Type B pancreatic cell (in vitro differentiated cells): ENCODE results near the gene SLC15A5. TPM values are rescaled to one million over a fixed set of nuclear protein-coding genes. Genes with fewer than 3 reads are reported as not detected.

Experiments used
- DNase-seq: peaks from one replicate; pipeline ENCODE4 v3.0.0; 2021; ENCODE audit warnings: mixed read lengths; ENCODE audit not compliant: unreplicated experiment; ENCODE audit errors: extremely low spot score
- H3K27ac Mint-ChIP-seq: 2 replicates; pipeline ENCODE4 v1.8.0; 2021; ENCODE audit warnings: mild to moderate bottlenecking, mixed read lengths
- H3K27me3 Mint-ChIP-seq: 2 replicates; pipeline ENCODE4 v1.8.0; 2021; ENCODE audit warnings: mixed read lengths
- H3K36me3 Mint-ChIP-seq: 2 replicates; pipeline ENCODE4 v1.8.0; 2021; ENCODE audit warnings: mixed read lengths
- H3K4me1 Mint-ChIP-seq: one replicate; pipeline ENCODE4 v1.8.0; 2021; ENCODE audit warnings: mixed read lengths; ENCODE audit not compliant: unreplicated experiment
- H3K4me3 Mint-ChIP-seq: 2 replicates; pipeline ENCODE4 v1.8.0; 2021; ENCODE audit warnings: mild to moderate bottlenecking, mixed read lengths
- H3K9me3 Mint-ChIP-seq: 2 replicates; pipeline ENCODE4 v1.8.0; 2021; ENCODE audit warnings: mixed read lengths
- total RNA-seq: library from RNA; stranded (reverse); gene quantifications from 2 replicates; pipeline ENCODE4 v1.2.1, GENCODE V29; 2021; ENCODE audit warnings: low replicate concordance
- TF ChIP-seq, protein P1 (sequence below): fragments of 200-600 bp; sonication (generic); conservative IDR thresholded peaks from 2 replicates; pipeline ENCODE4 v1.5.0; 2021; ENCODE audit warnings: antibody characterized with exemption, mild to moderate bottlenecking

SLC15A5 gene
- total RNA-seq, 1 donor from 2014 or later, result not detected

DNA sequence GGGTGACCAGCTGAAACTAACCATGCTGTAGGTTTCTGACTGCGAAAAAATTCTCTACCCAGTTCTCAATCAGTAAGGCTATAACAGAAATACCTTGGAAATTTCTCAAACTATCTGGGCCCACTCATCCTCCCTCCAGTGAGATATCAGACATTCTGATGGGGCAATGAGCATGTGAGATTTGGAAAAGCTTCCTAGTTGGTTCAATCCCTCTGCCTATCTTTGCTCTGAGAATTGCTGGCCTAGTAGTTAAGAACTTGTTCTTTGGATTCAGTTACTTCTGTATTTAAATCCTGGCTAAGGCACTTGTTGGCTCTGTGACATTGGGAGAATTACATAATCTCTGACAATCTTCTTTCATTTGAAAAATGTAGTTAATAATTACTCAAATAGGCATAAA lies 119.4 kb downstream of the SLC15A5 start:
- no peaks in the 10 kb centered on the region for H3K9me3 Mint-ChIP-seq
- H3K36me3 Mint-ChIP-seq, result peaks cover 3% of the 10 kb centered on the region
- no peak for DNase-seq
- TF ChIP-seq, protein P1, sequence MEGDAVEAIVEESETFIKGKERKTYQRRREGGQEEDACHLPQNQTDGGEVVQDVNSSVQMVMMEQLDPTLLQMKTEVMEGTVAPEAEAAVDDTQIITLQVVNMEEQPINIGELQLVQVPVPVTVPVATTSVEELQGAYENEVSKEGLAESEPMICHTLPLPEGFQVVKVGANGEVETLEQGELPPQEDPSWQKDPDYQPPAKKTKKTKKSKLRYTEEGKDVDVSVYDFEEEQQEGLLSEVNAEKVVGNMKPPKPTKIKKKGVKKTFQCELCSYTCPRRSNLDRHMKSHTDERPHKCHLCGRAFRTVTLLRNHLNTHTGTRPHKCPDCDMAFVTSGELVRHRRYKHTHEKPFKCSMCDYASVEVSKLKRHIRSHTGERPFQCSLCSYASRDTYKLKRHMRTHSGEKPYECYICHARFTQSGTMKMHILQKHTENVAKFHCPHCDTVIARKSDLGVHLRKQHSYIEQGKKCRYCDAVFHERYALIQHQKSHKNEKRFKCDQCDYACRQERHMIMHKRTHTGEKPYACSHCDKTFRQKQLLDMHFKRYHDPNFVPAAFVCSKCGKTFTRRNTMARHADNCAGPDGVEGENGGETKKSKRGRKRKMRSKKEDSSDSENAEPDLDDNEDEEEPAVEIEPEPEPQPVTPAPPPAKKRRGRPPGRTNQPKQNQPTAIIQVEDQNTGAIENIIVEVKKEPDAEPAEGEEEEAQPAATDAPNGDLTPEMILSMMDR, result no peak
- peaks cover 47% of the 10 kb centered on the region for H3K27me3 Mint-ChIP-seq
- H3K4me3 Mint-ChIP-seq, result no peak overlapping the region
- H3K4me1 Mint-ChIP-seq, result peaks cover under 1% of the 10 kb centered on the region
- no peak overlapping the region for H3K27ac Mint-ChIP-seq

DNA sequence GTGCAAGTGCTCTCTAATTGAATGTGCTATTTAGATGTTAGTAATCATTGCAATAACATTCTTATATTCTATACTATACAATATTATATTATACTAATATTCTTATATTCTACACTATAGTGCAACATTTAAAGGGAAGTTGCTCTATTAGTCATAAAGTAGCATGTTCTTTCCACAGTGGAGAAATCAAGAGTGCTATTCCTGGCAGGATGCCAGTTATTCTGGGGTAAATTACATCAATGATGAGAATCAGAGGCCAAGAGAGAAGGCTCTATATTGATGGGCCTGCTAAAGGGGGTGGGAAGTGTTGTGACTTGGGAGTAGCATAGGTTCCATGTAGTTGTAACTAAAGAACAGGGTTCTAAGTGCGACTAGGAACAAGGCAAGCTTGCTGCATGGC lies 121.5 kb downstream of the SLC15A5 start:
- TF ChIP-seq, protein P1, result no peak
- DNase-seq, result no peak
- peaks cover 3% of the 10 kb centered on the region for H3K36me3 Mint-ChIP-seq
- H3K4me1 Mint-ChIP-seq, result no peaks in the 10 kb centered on the region
- peaks cover 38% of the 10 kb centered on the region for H3K27me3 Mint-ChIP-seq
- H3K9me3 Mint-ChIP-seq, result no peaks in the 10 kb centered on the region
- no peak overlapping the region for H3K27ac Mint-ChIP-seq
- H3K4me3 Mint-ChIP-seq, result no peak overlapping the region

DNA sequence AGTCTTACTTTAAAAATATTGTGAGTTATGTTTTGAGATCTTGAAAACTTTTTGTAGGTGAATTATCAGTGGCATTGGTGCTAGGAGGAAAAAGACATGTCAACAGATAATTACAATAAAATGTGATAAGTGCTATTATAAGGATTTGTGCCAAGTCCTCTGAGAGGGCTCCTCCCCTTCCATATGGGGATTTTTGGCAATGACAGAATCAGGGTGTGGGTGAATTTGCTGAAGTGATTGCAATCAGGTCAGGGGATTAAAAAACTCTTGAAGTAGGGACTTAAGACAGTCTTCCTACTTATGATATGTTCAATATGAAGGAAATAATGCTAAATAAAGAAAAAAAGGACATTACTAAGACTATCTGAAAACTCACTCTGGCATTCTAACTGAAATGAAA lies 122.5 kb downstream of the SLC15A5 start:
- H3K27me3 Mint-ChIP-seq, result peaks cover 38% of the 10 kb centered on the region
- H3K9me3 Mint-ChIP-seq, result no peaks in the 10 kb centered on the region

DNA sequence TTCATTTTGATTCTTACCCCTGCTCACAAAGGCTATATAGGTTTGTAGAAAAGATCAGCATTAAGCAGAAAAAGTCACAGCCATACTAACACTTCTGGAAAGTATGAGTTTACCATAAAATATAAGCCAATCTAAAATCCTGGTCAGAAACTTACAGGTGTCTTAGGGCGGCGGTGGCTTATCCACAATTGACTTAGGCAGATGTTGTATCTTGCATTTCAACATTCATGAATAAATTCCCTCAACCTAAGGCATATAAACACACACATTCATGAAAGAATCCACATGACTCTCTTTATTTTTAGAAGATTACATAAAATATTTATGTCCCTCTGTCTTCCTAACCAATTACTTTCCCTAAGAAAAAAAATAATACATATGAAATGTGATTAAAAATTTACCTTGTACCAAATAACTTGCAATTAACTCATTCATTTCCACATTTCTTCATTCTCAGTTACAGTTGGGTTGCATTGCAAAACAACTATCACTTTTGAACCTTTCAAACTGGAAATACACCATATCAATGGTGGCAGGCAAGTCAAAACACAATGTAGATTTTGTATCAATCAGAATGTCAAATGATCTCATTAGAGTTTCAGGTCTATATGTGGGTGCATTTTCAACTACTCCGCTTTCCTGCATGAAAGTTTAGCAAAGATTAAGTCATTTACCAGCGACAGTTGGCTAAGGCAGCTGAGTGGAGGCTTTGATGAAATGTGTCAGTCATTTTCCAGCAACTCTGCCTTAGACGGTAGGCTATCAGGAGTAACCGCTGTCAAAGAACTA lies 124.4 kb downstream of the SLC15A5 start:
- Mint-ChIP-seq H3K4me1 (no peaks in the 10 kb centered on the region), H3K36me3 (peaks cover 3% of the 10 kb centered on the region), H3K4me3 (no peak overlapping the region), H3K9me3 (no peaks in the 10 kb centered on the region), H3K27me3 (peaks cover 31% of the 10 kb centered on the region), H3K27ac (no peak overlapping the region)
- no peak for DNase-seq
- TF ChIP-seq, protein P1, result no peak

More for the DNA sequence above, 122.5 kb downstream of the SLC15A5 start:
- Mint-ChIP-seq H3K36me3 (peaks cover 3% of the 10 kb centered on the region), H3K4me1 (no peaks in the 10 kb centered on the region), H3K4me3 (no peak overlapping the region), H3K27ac (no peak overlapping the region)
- no peak for DNase-seq
- TF ChIP-seq, protein P1, result no peak

DNA sequence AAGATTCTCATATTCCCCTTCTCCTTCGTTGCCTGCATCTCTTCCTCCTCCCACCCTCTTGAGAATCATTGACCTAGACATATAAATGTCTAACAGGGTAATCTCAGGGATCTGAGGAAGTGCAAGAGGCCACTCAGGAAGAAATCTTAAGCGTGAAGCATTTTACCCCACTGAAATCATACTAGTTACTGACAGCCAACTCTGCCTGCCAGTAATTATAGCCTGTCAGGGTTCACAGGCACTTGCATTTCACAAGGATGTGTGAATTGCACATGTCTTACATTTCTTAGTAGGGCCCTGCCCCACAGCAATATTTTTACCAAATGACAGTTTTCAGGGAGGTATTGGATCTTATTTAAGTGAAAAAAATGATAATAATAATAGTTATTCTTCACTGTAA lies 127.2 kb downstream of the SLC15A5 start:
- TF ChIP-seq, protein P1, result no peak
- Mint-ChIP-seq H3K4me1 (no peaks in the 10 kb centered on the region), H3K27ac (no peak overlapping the region), H3K36me3 (no peaks in the 10 kb centered on the region), H3K4me3 (no peak overlapping the region), H3K9me3 (no peaks in the 10 kb centered on the region), H3K27me3 (peaks cover 20% of the 10 kb centered on the region)
- DNase-seq, result no peak
